Breast epithelium (tissue), 4 donors: ENCODE measurements around the gene NUMB. TPM values are rescaled to one million over a fixed set of nuclear protein-coding genes. Genes with fewer than 3 reads are reported as not detected.
"Not testable (repeated sequence)": the region's sequence is repeated elsewhere in the genome, so short reads cannot be mapped to it uniquely, and the experiment has no call there.

Experiments
- DNase-seq, 2 donors: peaks; one replicate each; pipeline ENCODE4 v3.0.0-alpha.2; 2019; ENCODE audit warnings: low spot score in 2 of 2
- H3K27ac ChIP-seq, 2 donors: fragments of 200-600 bp; sonication (generic) in 1 of 2; one replicate each; pipeline ENCODE4 v1.5.1; 2016 to 2019; ENCODE audit warnings: mild to moderate bottlenecking in 1 of 2
- H3K27me3 ChIP-seq, 2 donors: fragments of 200-600 bp; sonication (generic) in 1 of 2; one replicate each; pipeline versions ENCODE4 v1.5.1 to v1.6.0; 2017 to 2019; ENCODE audit warnings: control low read depth in 1 of 2, mild to moderate bottlenecking in 1 of 2
- H3K36me3 ChIP-seq: fragments of 200-600 bp; one replicate; pipeline ENCODE4 v1.5.1; 2019
- H3K4me1 ChIP-seq, 2 donors: fragments of 200-600 bp; sonication (generic); one replicate each; pipeline ENCODE4 v1.5.1; 2016 to 2019; ENCODE audit warnings: control low read depth in 1 of 2
- H3K4me3 ChIP-seq, 3 donors: fragments of 200-600 bp; sonication (generic); 1 replicate in 2 of 3; 2 replicates in 1 of 3; pipeline ENCODE4 v1.5.1; 2016 to 2019; ENCODE audit warnings: mild to moderate bottlenecking in 3 of 3, moderate library complexity in 2 of 3
- H3K9me3 ChIP-seq, 2 donors: fragments of 200-600 bp; sonication (generic) in 1 of 2; one replicate each; pipeline ENCODE4 v1.5.1; 2016 to 2019; ENCODE audit warnings: control low read depth in 1 of 2
- POLR2A ChIP-seq: fragments of 450-650 bp; IDR thresholded peaks from one replicate; pipeline ENCODE4 v1.6.1; 2016; ENCODE audit warnings: antibody characterized with exemption, mild to moderate bottlenecking, moderate library complexity
- POLR2AphosphoS5 ChIP-seq, 3 donors: sonication (generic); formaldehyde crosslinking; IDR thresholded peaks; one replicate each; pipeline ENCODE4 v1.6.1; 2017; ENCODE audit warnings: antibody characterized with exemption in 3 of 3
- intact Hi-C: fragments of 100-400 bp; cut with DNase I; formaldehyde crosslinking; loops from one replicate; pipeline ENCODE4 v1.15.1; 2023; ENCODE audit warnings: low total_unique reads
- total RNA-seq, 3 donors: library from RNA; depleted of rRNA; stranded (reverse); fragments of >200 nt; gene quantifications; one replicate each; pipeline ENCODE4 v1.1.0, GENCODE V29; 2016
- TF ChIP-seq, protein P1 (sequence below), 3 donors: fragments of 450-650 bp; IDR thresholded peaks; one replicate each; pipeline ENCODE4 v1.5.1; 2016 to 2017; ENCODE audit warnings: antibody characterized with exemption in 3 of 3, mild to moderate bottlenecking in 3 of 3, moderate library complexity in 3 of 3

The NUMB gene
- total RNA-seq, 3 donors from 2014 or later = 49.6 to 84.0 (median 61.6) TPM

DNA sequence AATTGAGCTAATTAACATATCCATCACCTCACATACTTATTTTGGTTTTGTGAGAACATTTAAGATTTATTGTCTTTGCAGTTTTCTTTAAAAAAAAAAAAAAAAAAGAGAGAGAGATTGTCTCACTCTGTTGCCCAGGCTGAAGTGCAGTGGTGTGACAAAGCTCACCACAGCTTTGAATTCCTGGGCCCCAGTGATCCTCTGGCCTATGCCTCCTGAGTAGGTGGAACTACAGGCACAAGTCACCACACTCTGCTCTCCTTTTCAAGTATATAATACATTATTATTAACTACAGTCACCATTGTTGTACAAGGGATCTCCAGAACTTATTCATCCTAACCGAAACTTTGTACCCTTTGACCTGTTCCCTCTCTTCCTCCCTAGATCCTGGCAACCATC, 64.0 kb downstream of the NUMB start:
- Histone ChIP-seq H3K27me3 (no peaks in the 10 kb centered on the region), H3K9me3 (no peaks in the 10 kb centered on the region), H3K4me1 (no peaks in the 10 kb centered on the region), H3K36me3 (no peaks in the 10 kb centered on the region), H3K4me3 (no peak overlapping the region), H3K27ac (no peak overlapping the region)
- no peak for DNase-seq
- TF ChIP-seq POLR2AphosphoS5 (IDR thresholded peaks at IDR 0.05) = no peak
- TF ChIP-seq, protein P1, sequence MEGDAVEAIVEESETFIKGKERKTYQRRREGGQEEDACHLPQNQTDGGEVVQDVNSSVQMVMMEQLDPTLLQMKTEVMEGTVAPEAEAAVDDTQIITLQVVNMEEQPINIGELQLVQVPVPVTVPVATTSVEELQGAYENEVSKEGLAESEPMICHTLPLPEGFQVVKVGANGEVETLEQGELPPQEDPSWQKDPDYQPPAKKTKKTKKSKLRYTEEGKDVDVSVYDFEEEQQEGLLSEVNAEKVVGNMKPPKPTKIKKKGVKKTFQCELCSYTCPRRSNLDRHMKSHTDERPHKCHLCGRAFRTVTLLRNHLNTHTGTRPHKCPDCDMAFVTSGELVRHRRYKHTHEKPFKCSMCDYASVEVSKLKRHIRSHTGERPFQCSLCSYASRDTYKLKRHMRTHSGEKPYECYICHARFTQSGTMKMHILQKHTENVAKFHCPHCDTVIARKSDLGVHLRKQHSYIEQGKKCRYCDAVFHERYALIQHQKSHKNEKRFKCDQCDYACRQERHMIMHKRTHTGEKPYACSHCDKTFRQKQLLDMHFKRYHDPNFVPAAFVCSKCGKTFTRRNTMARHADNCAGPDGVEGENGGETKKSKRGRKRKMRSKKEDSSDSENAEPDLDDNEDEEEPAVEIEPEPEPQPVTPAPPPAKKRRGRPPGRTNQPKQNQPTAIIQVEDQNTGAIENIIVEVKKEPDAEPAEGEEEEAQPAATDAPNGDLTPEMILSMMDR (IDR thresholded peaks at IDR 0.05) = no peak
- TF ChIP-seq POLR2A = no peak
- intact Hi-C loops = no loop called here

- TF ChIP-seq POLR2A = no peak
- TF ChIP-seq, protein P1 (IDR thresholded peaks at IDR 0.05) = no peak
- TF ChIP-seq POLR2AphosphoS5 (IDR thresholded peaks at IDR 0.05) = no peak
- Histone ChIP-seq H3K9me3 (no peaks in the 10 kb centered on the region), H3K4me3 (no peak overlapping the region), H3K27ac (no peak overlapping the region), H3K36me3 (no peaks in the 10 kb centered on the region), H3K27me3 (no peaks in the 10 kb centered on the region), H3K4me1 (no peaks in the 10 kb centered on the region)
- no peak for DNase-seq
- intact Hi-C loops = no loop called here
Observed at GRCh38 chr14:73393375-73393774, 65.0 kb downstream of the NUMB start.

DNA sequence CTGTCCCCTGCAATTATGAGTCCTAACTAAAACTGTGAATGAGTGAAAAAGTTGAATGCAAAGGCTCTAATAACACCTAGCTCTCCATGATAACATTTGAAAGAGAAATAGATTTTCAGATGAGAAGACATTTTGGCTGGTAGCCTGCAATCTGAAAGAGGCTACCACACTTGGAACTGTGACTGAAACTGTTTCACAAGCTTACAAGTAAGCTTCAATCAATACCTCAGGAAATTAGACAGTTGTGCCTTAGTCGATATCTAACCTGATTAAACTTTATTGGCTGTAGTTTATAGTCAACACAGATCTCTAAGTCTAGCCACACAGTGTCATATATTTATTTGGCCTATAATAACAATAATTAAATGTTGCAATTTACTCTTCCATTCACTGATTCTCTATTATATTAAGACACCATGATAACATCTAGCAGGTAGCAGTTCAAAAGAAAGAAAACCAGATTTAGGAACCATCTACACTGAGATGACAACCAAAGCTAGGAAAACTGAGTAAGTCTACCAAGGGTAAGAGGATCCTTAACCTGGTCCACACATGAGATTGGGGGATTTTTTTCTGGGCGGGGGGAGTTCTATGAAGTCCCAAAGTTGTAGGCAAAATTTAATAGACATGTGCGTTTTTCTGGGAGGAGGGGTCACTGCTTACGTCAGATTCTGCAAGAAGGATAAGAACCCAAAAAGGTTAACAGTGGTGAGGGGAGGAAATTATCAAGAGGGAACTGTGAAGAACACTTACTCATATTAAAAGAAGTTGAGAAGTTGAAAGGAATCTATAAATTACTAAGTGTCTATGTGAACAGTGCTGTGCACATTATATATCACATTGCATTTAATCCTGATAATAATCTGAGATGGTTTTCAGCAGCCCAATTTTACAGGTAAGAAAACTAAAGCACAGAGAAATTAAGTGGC, 65.8 kb downstream of the NUMB start:
- H3K4me1 ChIP-seq = no peaks in the 10 kb centered on the region
- no peak overlapping the region for H3K4me3 ChIP-seq
- no peak for DNase-seq
- intact Hi-C loops = no loop called here
- H3K27ac ChIP-seq = no peak overlapping the region
- no peaks in the 10 kb centered on the region for H3K36me3 ChIP-seq
- no peaks in the 10 kb centered on the region for H3K27me3 ChIP-seq
- no peak for TF ChIP-seq POLR2A
- H3K9me3 ChIP-seq = no peaks in the 10 kb centered on the region

DNA sequence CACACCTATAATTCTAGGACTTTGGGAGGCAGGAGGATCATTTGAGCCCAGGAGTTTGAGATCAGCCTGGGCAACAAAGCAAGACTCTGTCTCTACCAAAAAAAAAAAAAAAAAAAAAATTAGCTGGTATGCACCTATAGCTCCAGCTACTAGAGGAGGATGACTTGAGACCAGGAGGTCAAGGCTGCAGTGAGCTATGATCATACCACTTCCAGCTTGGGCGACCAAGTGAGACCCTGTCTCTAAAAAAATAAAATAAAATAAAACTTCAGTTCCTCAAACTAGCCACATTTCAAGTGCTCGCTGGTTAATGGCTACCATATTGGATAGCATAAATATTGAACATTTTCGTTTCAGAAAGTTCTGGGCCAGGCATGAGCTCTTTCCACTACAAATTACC, 70.5 kb downstream of the NUMB start:
- H3K4me3 ChIP-seq, H3K27ac ChIP-seq, H3K36me3 ChIP-seq, intact Hi-C loops, DNase-seq, H3K27me3 ChIP-seq, H3K4me1 ChIP-seq: not testable (repeated sequence)
- peaks cover 13 to 17% of the 10 kb centered on the region in 2 donors for H3K9me3 ChIP-seq

GRCh38 chr14:73386342-73386741, 72.0 kb downstream of the NUMB start:
- Histone ChIP-seq H3K36me3 (no peaks in the 10 kb centered on the region), H3K27me3 (no peaks in the 10 kb centered on the region), H3K27ac (no peak overlapping the region), H3K4me3 (no peak overlapping the region), H3K4me1 (no peaks in the 10 kb centered on the region), H3K9me3 (peaks cover 13 to 22% of the 10 kb centered on the region in 2 donors)
- TF ChIP-seq POLR2AphosphoS5 (IDR thresholded peaks at IDR 0.05) (no peak), POLR2A (no peak)
- no peak for DNase-seq
- intact Hi-C loops = no loop called here

DNA sequence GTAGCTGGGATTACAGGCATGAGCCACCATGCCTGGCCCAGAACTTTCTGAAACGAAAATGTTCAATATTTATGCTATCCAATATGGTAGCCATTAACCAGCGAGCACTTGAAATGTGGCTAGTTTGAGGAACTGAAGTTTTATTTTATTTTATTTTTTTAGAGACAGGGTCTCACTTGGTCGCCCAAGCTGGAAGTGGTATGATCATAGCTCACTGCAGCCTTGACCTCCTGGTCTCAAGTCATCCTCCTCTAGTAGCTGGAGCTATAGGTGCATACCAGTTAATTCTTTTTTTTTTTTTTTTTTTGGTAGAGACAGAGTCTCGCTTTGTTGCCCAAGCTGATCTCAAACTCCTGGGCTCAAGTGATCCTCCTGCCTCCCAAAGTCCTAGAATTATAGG, 73.3 kb downstream of the NUMB start:
- H3K27me3 ChIP-seq, intact Hi-C loops, H3K4me1 ChIP-seq, H3K36me3 ChIP-seq, H3K4me3 ChIP-seq, H3K27ac ChIP-seq, DNase-seq: not testable (repeated sequence)
- peaks cover 13 to 22% of the 10 kb centered on the region in 2 donors for H3K9me3 ChIP-seq

DNA sequence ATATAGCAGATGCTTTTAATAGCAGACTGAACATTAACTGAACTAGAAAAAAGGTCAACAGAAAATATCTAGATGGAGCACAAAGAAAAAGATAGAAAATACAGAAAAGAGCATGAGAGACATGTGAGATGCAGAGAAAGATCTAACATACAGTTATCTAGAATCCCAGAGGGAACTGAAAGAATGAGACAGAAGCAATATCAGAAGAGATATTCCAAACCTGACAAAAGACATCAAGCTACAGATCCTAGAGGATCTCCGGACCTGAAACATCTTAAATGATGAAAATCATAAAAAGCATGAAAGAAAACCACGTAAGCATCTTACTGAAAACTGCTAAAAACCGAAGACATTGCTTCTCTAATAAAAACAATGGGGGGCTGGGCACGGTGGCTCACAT, 75.0 kb downstream of the NUMB start:
- no peak overlapping the region for H3K27ac ChIP-seq
- no peaks in the 10 kb centered on the region for H3K36me3 ChIP-seq
- peaks cover 13 to 22% of the 10 kb centered on the region in 2 donors for H3K9me3 ChIP-seq
- TF ChIP-seq POLR2A = no peak
- no peak for TF ChIP-seq POLR2AphosphoS5 (IDR thresholded peaks at IDR 0.05)
- TF ChIP-seq, protein P1 (IDR thresholded peaks at IDR 0.05) = no peak
- intact Hi-C loops = no loop called here
- no peak for DNase-seq
- no peak overlapping the region for H3K4me3 ChIP-seq
- no peaks in the 10 kb centered on the region for H3K27me3 ChIP-seq
- no peaks in the 10 kb centered on the region for H3K4me1 ChIP-seq
